HEK293 (cell line): Measurements from ENCODE around the gene B4GALT2.

Source experiments
- CTCF ChIA-PET: fragments of 350-600 bp; formaldehyde crosslinking; extraction: SDS; loops from one replicate; lab custom pipeline; 2021; ENCODE audit warnings: antibody characterized with exemption; lab: Yijun Ruan, JAX
- POLR2A ChIA-PET: fragments of 300-600 bp; formaldehyde crosslinking; extraction: SDS; loops from one replicate; lab custom pipeline; 2020; ENCODE audit warnings: antibody characterized with exemption, inconsistent platforms; lab: Yijun Ruan, JAX
- H3K27ac ChIP-seq: fragments of 200-500 bp; sonication (Bioruptor generic); 2 replicates; pipeline ENCODE4 v1.5.1; 2014; ENCODE audit warnings: low read depth, low read length, control low read depth, inconsistent platforms; ENCODE audit errors: extremely low read depth
- H3K36me3 ChIP-seq, 2 experiments: fragments of 200-500 bp in 1 of 2; sonication (Bioruptor generic) in 1 of 2; 1 replicate in 1 of 2; 2 replicates in 1 of 2; pipeline ENCODE4 v1.5.1; 2014 to 2017; ENCODE audit warnings: inconsistent platforms in 2 of 2, low read length in 2 of 2; ENCODE audit not compliant: control insufficient read depth in 2 of 2, insufficient read depth in 1 of 2
- H3K4me1 ChIP-seq: fragments of 200-500 bp; sonication (Bioruptor generic); 2 replicates; pipeline ENCODE4 v1.5.1; 2014; ENCODE audit warnings: mild to moderate bottlenecking, low read length, inconsistent platforms; ENCODE audit not compliant: control insufficient read depth, insufficient read depth
- H3K4me3 ChIP-seq: 2 replicates; pipeline ENCODE4 v1.5.1; 2011; ENCODE audit warnings: low read depth, mild to moderate bottlenecking, control low read depth, low read length, moderate library complexity
- H3K9me3 ChIP-seq: fragments of 200-500 bp; sonication (Bioruptor generic); 2 replicates; pipeline ENCODE4 v1.5.1; 2014; ENCODE audit warnings: low read depth, low read length, inconsistent platforms; ENCODE audit not compliant: control insufficient read depth, insufficient read depth
- EGR2 ChIP-seq: fragments of 450-650 bp; formaldehyde crosslinking; IDR thresholded peaks from 2 replicates; pipeline ENCODE4 v1.5.1; 2016; ENCODE audit warnings: low read depth, missing biosample characterization, missing genetic modification characterization
- SETDB1 ChIP-seq: IDR thresholded peaks from one replicate; pipeline ENCODE4 v1.6.1; 2017; ENCODE audit warnings: mild to moderate bottlenecking, low read length, moderate library complexity, mixed read lengths; ENCODE audit not compliant: insufficient read length
- ZFHX2 ChIP-seq: fragments of 450-650 bp; formaldehyde crosslinking; conservative IDR thresholded peaks from 2 replicates; pipeline ENCODE4 v1.5.1; 2016; ENCODE audit warnings: missing biosample characterization, missing genetic modification characterization
- ZFP69B ChIP-seq: fragments of 450-650 bp; formaldehyde crosslinking; IDR thresholded peaks from 2 replicates; pipeline ENCODE4 v1.5.1; 2016; ENCODE audit warnings: missing biosample characterization, missing genetic modification characterization
- ZNF155 ChIP-seq: fragments of 450-650 bp; formaldehyde crosslinking; IDR thresholded peaks from 2 replicates; pipeline ENCODE4 v1.5.1; 2016; ENCODE audit warnings: missing biosample characterization, missing genetic modification characterization
- ZNF335 ChIP-seq: fragments of 450-650 bp; formaldehyde crosslinking; conservative IDR thresholded peaks from 2 replicates; pipeline ENCODE4 v1.5.1; 2016; ENCODE audit warnings: missing biosample characterization, missing genetic modification characterization
- ZNF558 ChIP-seq: fragments of 450-650 bp; formaldehyde crosslinking; IDR thresholded peaks from 2 replicates; pipeline ENCODE4 v1.5.1; 2016; ENCODE audit warnings: missing biosample characterization, missing genetic modification characterization
- ZNF660 ChIP-seq: fragments of 450-650 bp; IDR thresholded peaks from 2 replicates; pipeline ENCODE4 v1.5.1; 2018; ENCODE audit warnings: missing biosample characterization, mild to moderate bottlenecking, missing genetic modification characterization
- ZNF792 ChIP-seq: fragments of 450-650 bp; formaldehyde crosslinking; IDR thresholded peaks from 2 replicates; pipeline ENCODE4 v1.5.1; 2016; ENCODE audit warnings: missing biosample characterization, missing genetic modification characterization
- TF ChIP-seq, protein P1 (sequence below): fragments of 450-650 bp; formaldehyde crosslinking; IDR thresholded peaks from 2 replicates; pipeline ENCODE4 v1.5.1; 2016; ENCODE audit warnings: missing biosample characterization, missing genetic modification characterization
- TF ChIP-seq, protein P2 (sequence below): fragments of 450-650 bp; formaldehyde crosslinking; IDR thresholded peaks from 2 replicates; pipeline ENCODE4 v1.5.1; 2016; ENCODE audit warnings: missing biosample characterization, missing genetic modification characterization
- TF ChIP-seq, protein P3 (sequence below): fragments of 450-650 bp; formaldehyde crosslinking; IDR thresholded peaks from 2 replicates; pipeline ENCODE4 v1.5.1; 2017; ENCODE audit warnings: missing biosample characterization, missing genetic modification characterization
- TF ChIP-seq, protein P4 (sequence below): fragments of 450-650 bp; formaldehyde crosslinking; IDR thresholded peaks from 2 replicates; pipeline ENCODE4 v1.5.1; 2017; ENCODE audit warnings: missing biosample characterization, missing genetic modification characterization
- TF ChIP-seq, protein P5 (sequence below): fragments of 450-650 bp; formaldehyde crosslinking; IDR thresholded peaks from 2 replicates; pipeline ENCODE4 v1.5.1; 2016; ENCODE audit warnings: missing biosample characterization, missing genetic modification characterization, borderline replicate concordance

Gene B4GALT2

DNA sequence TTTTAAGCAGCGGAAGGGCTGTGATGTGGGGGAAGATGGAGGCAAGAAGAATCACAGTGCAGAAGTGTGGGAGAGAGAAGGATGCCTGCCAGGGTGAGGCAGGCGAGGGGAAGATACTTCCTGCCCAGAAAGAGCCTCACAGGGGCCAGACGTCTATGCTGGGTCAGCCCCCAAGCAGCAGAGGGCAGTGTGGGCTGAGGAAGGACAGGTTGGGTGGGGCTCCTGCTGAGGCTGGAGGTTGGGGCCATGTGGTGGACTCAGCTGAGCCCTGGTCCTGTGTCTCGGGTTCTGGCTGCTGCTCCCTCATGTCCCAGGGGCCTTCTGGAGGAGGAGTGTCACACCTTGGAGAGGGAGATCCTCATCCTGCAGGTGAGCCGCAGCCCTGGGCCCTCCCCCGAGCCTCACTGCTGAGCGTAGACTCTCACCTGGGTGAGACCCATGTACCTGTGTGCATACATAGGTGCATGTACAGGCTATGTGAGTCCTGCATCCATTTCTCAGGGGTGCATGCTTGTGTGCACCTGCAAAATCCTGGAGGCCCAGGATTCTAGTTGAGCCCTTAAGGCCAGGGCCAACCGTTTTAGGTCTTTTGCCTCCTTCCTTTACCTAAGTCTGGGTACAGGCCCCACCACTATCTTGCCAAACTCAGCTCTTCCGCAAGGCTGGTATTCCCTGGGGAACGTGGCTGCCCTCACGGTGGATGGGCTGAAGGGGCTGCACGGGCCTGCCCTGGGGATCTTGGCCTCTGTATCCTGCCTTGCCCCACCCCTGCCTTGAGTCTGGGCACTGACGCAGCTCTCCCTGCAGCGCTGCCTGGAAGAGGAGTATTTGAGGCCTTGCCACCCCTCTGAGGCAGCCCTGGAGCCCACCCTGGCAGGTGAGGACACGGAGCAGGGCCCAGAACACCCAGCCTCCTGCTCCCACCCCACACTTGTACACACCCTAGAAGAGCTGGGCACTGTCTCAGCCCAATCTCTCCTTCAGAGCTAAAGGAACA lies 16.1 kb downstream of the B4GALT2 start (continued):
- TF ChIP-seq, protein P1, sequence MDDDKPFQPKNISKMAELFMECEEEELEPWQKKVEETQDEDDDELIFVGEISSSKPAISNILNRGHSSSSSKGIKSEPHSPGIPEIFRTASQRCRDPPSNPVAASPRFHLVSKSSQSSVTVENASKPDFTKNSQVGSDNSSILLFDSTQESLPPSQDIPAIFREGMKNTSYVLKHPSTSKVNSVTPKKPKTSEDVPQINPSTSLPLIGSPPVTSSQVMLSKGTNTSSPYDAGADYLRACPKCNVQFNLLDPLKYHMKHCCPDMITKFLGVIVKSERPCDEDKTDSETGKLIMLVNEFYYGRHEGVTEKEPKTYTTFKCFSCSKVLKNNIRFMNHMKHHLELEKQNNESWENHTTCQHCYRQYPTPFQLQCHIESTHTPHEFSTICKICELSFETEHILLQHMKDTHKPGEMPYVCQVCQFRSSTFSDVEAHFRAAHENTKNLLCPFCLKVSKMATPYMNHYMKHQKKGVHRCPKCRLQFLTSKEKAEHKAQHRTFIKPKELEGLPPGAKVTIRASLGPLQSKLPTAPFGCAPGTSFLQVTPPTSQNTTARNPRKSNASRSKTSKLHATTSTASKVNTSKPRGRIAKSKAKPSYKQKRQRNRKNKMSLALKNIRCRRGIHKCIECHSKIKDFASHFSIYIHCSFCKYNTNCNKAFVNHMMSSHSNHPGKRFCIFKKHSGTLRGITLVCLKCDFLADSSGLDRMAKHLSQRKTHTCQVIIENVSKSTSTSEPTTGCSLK, result no peak
- TF ChIP-seq ZFP69B (no peak), ZNF660 (tag by site-specific recombination) (no peak), ZFHX2 (peak; percentile 28; the same call in 1 of the 2 replicates), EGR2 (tag by site-specific recombination) (peak; percentile 26; the same call in 1 of the 2 replicates), ZNF335 (tag by site-specific recombination) (no peak), ZNF558 (tag by site-specific recombination) (no peak), SETDB1 (no peak), ZNF792 (no peak)
- TF ChIP-seq, protein P2, sequence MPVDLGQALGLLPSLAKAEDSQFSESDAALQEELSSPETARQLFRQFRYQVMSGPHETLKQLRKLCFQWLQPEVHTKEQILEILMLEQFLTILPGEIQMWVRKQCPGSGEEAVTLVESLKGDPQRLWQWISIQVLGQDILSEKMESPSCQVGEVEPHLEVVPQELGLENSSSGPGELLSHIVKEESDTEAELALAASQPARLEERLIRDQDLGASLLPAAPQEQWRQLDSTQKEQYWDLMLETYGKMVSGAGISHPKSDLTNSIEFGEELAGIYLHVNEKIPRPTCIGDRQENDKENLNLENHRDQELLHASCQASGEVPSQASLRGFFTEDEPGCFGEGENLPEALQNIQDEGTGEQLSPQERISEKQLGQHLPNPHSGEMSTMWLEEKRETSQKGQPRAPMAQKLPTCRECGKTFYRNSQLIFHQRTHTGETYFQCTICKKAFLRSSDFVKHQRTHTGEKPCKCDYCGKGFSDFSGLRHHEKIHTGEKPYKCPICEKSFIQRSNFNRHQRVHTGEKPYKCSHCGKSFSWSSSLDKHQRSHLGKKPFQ (tag by site-specific recombination), result no peak

DNA sequence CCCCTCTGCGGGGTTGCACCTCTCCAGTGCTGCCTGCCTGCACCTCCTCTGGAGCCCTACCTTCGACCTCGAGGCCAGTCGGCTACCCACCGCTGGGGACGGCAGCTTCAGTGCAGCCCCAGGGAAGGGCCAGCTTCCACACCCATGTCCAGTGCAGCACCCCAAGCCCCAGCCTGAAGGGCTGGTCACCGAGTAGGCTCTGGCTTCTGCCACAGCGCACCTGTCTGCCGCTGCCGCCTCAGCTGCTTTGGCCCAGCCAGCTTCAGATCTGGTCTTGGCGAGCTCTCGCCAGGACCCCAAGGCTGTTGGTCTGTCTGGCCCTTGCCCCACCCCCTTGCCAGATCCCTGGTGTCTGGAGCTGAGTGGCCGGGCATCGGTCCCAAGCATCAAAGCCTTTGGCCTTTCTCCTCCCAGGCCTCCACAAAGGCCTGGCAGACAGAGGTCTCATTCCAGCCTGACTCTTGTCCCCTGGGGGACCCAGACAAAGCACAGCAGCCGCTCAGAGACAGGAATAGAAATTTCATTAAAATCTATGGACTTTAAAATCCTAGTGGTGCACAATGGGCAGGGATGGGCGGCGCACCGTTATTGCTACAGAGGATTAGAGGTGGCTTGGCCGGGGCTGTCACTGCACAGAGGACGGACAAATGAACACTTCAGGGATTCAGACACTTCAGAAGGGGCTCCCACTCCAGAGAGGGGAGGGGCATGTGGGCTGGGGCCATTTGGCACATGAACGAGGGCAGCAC lies 17.1 kb downstream of the B4GALT2 start:
- TF ChIP-seq, protein P3, sequence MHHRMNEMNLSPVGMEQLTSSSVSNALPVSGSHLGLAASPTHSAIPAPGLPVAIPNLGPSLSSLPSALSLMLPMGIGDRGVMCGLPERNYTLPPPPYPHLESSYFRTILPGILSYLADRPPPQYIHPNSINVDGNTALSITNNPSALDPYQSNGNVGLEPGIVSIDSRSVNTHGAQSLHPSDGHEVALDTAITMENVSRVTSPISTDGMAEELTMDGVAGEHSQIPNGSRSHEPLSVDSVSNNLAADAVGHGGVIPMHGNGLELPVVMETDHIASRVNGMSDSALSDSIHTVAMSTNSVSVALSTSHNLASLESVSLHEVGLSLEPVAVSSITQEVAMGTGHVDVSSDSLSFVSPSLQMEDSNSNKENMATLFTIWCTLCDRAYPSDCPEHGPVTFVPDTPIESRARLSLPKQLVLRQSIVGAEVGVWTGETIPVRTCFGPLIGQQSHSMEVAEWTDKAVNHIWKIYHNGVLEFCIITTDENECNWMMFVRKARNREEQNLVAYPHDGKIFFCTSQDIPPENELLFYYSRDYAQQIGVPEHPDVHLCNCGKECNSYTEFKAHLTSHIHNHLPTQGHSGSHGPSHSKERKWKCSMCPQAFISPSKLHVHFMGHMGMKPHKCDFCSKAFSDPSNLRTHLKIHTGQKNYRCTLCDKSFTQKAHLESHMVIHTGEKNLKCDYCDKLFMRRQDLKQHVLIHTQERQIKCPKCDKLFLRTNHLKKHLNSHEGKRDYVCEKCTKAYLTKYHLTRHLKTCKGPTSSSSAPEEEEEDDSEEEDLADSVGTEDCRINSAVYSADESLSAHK, result no peak
- TF ChIP-seq, protein P4, sequence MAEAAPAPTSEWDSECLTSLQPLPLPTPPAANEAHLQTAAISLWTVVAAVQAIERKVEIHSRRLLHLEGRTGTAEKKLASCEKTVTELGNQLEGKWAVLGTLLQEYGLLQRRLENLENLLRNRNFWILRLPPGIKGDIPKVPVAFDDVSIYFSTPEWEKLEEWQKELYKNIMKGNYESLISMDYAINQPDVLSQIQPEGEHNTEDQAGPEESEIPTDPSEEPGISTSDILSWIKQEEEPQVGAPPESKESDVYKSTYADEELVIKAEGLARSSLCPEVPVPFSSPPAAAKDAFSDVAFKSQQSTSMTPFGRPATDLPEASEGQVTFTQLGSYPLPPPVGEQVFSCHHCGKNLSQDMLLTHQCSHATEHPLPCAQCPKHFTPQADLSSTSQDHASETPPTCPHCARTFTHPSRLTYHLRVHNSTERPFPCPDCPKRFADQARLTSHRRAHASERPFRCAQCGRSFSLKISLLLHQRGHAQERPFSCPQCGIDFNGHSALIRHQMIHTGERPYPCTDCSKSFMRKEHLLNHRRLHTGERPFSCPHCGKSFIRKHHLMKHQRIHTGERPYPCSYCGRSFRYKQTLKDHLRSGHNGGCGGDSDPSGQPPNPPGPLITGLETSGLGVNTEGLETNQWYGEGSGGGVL, result no peak
- TF ChIP-seq, protein P5, sequence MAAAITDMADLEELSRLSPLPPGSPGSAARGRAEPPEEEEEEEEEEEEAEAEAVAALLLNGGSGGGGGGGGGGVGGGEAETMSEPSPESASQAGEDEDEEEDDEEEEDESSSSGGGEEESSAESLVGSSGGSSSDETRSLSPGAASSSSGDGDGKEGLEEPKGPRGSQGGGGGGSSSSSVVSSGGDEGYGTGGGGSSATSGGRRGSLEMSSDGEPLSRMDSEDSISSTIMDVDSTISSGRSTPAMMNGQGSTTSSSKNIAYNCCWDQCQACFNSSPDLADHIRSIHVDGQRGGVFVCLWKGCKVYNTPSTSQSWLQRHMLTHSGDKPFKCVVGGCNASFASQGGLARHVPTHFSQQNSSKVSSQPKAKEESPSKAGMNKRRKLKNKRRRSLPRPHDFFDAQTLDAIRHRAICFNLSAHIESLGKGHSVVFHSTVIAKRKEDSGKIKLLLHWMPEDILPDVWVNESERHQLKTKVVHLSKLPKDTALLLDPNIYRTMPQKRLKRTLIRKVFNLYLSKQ (tag by site-specific recombination), result no peak
- no peak for TF ChIP-seq ZNF155 (tag by site-specific recombination)
- TF ChIP-seq, all 188 proteins: peak for 0
- Histone ChIP-seq H3K4me1 (no peaks in the 10 kb centered on the region), H3K27ac (no peak overlapping the region), H3K9me3 (no peaks in the 10 kb centered on the region), H3K36me3 (no peaks in the 10 kb centered on the region), H3K4me3 (no peak overlapping the region)
- ChIA-PET POLR2A (no interaction called here), CTCF (interaction anchor here (0.7 to 6.5 kb wide), 5 partner anchors 9 to 51 kb away, joined by 3 to 53 read pairs (median 4); no protein-coding TSS in a partner anchor)
